Omental fat pad (tissue), 4 donors: ENCODE results near the gene DUOX1. TPM values are rescaled to one million over a fixed set of nuclear protein-coding genes. Genes with fewer than 3 reads are reported as not detected.

Source experiments
- ATAC-seq: fragments of 150-250 bp; one replicate; pipeline ENCODE4 v1.9.1; 2016; ENCODE audit warnings: mild to moderate bottlenecking, moderate library complexity; ENCODE audit not compliant: low FRiP score
- DNase-seq: peaks from one replicate; pipeline ENCODE4 v3.0.0-alpha.2; 2019; ENCODE audit warnings: low spot score
- CTCF ChIP-seq, 3 donors: fragments of 450-650 bp; IDR thresholded peaks; one replicate each; pipeline ENCODE4 v1.5.1; 2016 to 2017; ENCODE audit warnings: antibody characterized with exemption in 3 of 3, mild to moderate bottlenecking in 3 of 3, moderate library complexity in 2 of 3
- total RNA-seq, 4 donors: library from RNA; depleted of rRNA; stranded (reverse); fragments of >200 nt; gene quantifications; one replicate each; pipeline ENCODE4 v1.1.0, GENCODE V29; 2016

DUOX1 gene
- total RNA-seq, 4 donors from 2014 or later: 1.4 to 6.9 (median 2.0) TPM

- DNase-seq: no peak
- TF ChIP-seq CTCF (IDR thresholded peaks at IDR 0.05): no peak
- ATAC-seq: no peak
Observed at GRCh38 chr15:45201869-45202268, 72.1 kb downstream of the DUOX1 start.

- no peak for TF ChIP-seq CTCF (IDR thresholded peaks at IDR 0.05)
- no peak for DNase-seq
- ATAC-seq: no peak
Observed at GRCh38 chr15:45203182-45203581, 73.4 kb downstream of the DUOX1 start.

- no peak for TF ChIP-seq CTCF (IDR thresholded peaks at IDR 0.05)
- ATAC-seq (no peak), DNase-seq (no peak)
Observed at GRCh38 chr15:45205192-45205591, 75.4 kb downstream of the DUOX1 start.

GRCh38 chr15:45212493-45212892 lies 82.7 kb downstream of the DUOX1 start:
- TF ChIP-seq CTCF (IDR thresholded peaks at IDR 0.05): no peak
- DNase-seq: no peak
- no peak for ATAC-seq

Other genes starting within 250 kb of the DUOX1 start
- gene TERB2, start 173.3 kb upstream of the DUOX1 start, total RNA-seq: not detected
- gene SORD, start 106.8 kb upstream of the DUOX1 start, total RNA-seq: 10 to 100 TPM in 1 of 4 donors, 1 to 10 TPM in 3; 4.9 to 12.2 (median 6.7) TPM
- under 1 TPM in 3 of 4 donors, not detected in 1; 0.13 to 0.65 (median 0.47) TPM for gene DUOX2, start 15.8 kb upstream of the DUOX1 start, total RNA-seq
- gene DUOXA2, start 15.7 kb upstream of the DUOX1 start, total RNA-seq: not detected
- 1 to 10 TPM in 3 of 4 donors, under 1 TPM in 1; 0.95 to 1.9 (median 1.4) TPM for gene DUOXA1, start 115 bp upstream of the DUOX1 start, total RNA-seq
- 10 to 100 TPM in 1 of 4 donors, 1 to 10 TPM in 3; 1.9 to 10.5 (median 3.7) TPM for gene SHF, start 58.0 kb downstream of the DUOX1 start, total RNA-seq
- gene SLC28A2, start 122.2 kb downstream of the DUOX1 start, total RNA-seq: not detected
- 10 to 100 TPM in 2 of 4 donors, 1 to 10 TPM in 2; 9.7 to 15.1 (median 12.3) TPM for gene GATM, start 248.6 kb downstream of the DUOX1 start, total RNA-seq